ENCODE measurements around the gene CPEB3.
"Not testable (repeated sequence)": the region's sequence is repeated elsewhere in the genome, so short reads cannot be mapped to it uniquely, and the experiment has no call there.

CPEB3 gene

DNA sequence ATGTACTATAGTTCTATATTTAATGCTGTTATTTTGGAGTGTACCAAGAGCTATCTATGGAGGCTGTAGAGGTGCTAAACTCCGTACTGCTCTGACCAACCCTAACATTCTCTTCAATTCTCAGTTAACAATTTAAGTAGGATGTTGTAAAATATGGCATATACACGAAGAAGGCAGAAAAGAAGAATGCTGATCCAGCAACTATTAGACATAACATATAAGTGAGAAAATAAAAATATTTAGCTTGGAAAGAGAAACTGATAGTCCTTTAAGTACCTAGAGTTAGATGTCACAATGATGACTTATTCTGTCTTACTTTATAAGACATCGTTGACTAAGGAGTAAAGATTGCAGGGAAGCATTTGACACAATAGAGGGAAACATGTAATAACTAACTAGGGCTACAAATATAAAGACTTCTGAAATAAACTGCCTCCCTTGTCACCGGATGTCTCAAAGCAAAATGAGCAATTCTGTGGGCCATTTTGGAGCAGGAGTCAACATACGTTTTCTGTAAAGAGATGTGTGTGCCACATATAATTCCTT is 159.5 kb downstream of the CPEB3 start:
- no peak for DNase-seq

DNA sequence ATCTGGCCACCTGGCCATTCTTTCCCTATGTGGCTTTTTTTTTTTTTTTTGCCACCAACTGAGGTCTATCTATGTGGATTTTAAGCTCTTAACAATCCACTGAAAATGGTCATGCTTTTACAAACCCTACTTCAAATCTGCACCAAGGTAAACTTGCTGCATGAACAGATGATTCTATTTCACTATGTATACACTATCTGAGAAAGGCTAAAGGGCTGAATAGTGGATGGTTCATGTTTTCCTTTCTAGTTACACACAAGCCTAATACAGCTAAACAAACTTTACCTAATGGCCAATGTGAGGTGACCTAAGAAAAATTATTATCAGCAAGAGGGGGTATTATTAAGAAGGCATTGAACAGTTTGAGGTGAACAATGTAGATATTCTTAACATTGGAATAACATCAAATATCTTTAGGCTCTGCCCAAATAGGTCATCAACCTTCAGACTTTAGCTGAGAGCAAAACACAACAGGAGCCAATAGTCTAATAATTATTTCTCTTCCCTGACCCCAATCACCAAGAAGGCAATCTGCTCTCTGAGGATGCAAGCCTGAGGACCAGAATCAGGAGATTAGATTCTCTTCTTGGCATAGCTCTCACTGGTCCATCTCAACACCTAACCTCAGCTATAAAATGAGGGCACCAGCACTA is 160.1 kb downstream of the CPEB3 start:
- DNase-seq, result no peak

DNA sequence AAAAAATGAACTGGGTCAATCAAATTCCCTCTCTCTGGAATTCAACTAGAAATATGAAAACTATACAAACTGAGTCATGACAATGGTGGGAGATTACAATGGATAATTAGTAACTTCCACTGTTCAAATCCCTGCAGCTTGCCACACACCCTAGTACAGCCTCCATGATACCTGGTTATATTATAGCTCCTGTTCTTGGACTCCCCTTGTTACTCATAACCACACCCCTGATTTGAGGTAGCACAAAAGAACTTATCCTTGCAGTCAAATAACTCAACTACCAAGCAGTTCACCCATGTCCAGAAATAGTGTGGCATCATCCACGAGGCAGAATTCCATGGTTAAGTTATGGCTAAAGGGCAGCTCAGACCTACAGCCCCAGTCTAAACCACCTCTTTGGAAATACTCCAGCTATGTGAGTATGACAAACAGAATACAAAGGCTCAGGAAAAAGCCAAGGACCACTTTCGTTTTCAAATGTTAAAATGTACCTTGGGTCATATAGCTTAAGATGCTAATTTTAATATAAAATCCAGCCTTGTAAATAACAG is 164.7 kb downstream of the CPEB3 start:
- no peak for DNase-seq

DNA sequence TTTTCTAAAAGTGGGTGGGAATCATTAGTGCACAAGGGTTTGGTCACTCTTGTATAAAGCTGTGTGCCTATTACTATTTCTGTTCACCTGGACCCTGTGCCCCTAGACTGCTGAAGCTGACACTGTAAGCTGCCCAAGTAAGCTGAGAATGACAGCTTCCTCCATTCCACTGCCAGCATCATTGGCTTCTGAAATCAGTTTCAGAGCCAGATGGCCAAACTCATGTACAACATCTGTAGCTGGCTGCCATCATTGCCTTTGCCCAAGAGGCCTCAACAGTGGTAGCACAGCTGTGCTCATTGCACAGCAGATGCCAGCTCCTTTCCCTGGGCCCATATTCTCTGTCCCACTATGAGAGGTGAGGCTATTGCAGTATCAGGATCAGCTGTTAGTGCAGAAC is 165.7 kb downstream of the CPEB3 start:
- DNase-seq, result no peak

DNA sequence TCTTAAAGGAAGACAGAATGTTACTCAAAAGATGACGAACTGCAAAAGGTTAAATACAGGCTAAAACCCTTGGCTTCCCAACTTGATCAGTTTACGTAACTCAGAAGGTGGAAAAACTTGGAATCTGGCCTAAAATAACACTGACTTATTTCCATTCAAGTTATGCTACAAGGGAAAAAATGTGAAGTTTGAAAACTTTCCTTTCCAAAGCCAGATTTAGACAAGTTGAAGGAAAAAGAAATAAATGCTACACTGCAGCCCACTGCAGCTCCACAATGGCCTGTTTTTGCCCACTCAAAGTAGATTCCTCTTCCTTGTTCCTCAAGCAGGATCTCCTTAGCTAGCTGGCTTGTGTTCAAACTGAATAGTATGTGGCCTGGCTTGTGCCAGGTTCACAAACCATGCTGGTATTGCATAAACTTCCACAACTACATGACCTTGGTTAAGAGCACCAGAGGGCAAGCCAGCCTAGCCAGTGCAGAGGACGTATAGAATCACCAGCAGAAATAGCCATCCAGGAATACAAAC is 166.2 kb downstream of the CPEB3 start:
- DNase-seq, result no peak

DNA sequence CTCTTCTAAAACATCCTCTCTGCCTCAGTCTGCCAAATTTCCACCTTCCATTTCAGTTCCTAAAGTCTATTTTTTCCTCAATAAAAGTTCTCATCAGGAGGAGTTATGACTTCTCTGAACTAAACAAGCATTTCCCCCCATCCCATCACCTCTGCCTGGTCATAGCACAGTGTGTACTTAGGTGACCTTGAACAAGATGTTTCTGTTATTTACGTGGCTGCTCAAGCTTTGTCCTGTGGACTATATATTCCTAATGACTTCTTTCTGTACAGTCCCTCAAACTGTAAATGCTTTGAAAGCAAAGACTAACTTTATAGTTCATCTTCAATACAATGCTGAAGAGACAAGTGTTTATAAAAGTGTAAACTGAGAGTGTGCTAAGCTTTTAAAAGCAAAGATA is 166.9 kb downstream of the CPEB3 start:
- DNase-seq, result no peak

DNA sequence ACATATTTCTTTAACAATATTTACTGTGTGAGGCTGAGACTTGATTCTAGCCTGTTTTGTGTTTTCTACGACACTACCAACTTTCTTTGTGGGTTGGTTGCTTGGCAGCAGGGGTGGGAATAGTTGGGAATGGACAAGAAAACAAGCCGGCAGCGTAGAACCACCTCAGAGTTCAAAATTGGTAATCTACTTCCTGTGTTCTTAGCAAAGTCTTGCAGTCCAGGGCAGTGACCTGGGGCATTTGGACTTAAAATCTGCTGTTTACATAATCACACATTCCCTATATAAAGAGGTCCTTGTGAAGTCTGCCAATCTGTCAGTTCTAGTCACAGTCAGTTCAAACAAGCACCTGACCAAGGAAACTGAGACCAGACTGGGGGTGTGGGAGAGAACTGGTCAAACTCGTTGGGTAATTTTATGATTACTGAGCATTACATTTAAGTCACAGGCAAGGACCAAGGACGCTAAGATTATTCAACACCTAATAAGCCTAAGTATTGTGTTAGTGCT is 167.9 kb downstream of the CPEB3 start:
- no peak for DNase-seq

DNA sequence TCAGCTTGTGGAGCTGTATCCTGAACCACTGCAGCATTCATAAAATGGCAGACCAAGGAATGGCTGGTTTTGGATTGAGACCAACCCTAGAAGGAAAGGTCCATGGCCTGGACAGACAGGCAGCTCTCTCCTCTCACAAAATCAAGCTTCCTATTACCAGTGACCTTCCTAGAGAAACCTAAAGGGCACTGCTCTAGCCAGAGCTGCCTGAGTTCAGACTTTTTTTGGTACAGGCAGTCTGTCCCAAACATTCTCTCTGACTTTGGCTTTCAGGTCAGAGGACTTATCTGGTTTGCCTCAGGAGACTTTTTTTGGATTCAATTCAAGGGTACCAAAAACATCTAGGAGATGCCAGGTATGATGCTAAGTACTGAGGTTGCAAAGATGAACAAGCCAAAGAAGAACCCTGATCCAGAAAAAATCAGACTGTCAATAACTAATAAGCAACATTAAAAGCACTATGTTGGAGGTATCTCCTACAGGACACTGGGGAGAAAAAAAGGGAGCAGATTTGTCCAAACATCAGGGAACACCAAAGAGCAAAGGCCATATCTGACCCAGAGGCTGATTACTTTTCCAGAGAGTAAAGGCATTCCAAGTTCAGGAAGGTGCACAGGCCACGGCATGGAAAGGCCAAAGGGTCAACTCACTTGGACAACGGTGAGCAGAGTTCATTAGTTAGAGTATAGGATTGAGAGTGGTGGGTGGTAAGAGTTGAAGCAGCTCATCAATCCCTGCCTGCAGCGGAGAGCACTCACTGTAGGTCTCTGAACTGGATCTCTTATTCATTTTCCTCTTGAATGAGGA is 169.0 kb downstream of the CPEB3 start:
- no peak for DNase-seq

DNA sequence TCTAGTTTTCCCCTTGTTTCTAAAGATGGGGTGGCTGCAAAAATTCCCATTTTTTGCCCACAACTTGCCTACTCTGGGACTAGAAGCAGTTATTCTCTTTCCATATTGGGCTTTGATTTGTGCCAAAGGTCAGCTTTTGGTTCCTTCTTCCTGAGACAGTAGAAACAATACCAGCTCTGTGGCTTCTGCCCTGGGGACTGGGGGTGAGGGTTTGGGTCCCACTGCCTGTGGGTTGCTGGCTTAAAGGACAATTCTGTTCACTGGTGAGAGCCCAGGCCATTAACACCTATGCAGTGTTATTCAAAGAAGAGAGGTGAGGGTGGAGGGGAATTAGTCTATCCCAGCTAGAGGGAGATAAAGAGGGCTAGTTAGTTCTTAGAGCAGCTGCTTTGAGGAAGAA is 171.5 kb downstream of the CPEB3 start:
- DNase-seq, result no peak

DNA sequence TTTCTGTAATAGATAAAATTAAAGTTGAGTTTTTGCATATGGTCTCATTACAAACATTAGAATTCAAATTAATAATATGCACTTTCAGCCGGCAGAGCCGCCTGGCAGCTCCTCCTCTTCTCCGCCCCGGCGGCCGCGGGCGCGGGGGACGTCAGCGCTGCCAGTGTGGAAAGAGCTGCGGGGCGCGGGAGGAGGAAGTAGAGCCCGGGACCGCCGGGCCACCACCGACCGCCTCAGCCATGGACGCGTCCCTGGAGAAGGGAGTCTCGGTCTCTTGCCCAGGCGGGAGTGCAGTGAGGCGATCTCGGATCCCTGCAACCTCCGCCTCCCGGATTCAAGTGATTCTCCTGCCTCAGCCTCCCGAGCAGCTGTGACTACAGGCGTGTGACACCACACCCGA is 176.0 kb downstream of the CPEB3 start:
- not testable (repeated sequence) for DNase-seq

DNA sequence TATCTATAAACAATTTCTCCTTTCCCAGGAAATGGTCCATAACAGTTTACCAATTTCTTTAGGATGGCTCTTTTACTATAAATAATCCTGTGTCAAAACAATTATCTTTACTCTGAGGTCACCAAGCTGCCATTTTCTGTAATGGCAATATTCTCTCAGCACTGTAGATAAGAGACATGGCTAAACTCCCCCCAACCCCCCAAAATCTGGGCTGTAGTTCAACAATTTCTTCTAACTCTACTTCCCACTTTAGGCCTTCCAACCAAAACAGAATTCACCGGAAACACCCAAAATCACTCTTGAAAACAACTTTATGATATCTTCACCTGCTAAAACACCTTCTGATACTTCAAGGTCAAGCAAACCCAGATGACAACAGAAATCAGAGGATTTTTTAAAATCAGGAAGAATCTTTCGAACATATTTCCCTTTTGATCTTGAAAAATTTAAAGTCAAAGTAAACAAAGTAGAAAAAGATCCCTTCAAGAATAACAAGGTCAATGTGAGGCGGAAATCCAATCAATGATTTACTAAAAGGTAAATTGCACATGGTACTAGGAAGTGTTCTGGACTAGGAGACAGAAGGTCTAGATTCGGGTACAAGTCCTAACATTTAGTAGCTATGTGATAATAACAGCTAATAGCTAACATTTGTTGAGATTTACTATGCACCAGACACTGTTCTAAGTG is 176.8 kb downstream of the CPEB3 start:
- DNase-seq, result no peak

DNA sequence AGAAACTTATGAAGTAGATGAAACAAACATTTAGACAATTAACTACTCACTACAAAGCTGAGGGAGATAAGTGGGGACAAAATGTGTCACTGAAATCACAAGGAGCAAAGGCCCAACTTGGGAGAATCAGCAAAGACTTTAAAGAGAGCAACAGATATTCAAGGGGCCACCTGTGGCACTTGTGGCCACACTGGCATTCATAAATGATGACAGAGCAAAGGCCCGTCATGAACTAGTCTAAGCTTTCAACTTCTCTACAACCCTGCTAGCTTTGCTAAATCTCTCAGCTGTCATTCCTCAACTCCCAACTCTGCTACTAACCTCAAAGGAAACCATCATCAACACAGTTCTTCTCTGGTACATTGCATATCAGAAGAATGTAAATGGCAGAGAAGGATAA is 178.4 kb downstream of the CPEB3 start:
- no peak for DNase-seq

DNA sequence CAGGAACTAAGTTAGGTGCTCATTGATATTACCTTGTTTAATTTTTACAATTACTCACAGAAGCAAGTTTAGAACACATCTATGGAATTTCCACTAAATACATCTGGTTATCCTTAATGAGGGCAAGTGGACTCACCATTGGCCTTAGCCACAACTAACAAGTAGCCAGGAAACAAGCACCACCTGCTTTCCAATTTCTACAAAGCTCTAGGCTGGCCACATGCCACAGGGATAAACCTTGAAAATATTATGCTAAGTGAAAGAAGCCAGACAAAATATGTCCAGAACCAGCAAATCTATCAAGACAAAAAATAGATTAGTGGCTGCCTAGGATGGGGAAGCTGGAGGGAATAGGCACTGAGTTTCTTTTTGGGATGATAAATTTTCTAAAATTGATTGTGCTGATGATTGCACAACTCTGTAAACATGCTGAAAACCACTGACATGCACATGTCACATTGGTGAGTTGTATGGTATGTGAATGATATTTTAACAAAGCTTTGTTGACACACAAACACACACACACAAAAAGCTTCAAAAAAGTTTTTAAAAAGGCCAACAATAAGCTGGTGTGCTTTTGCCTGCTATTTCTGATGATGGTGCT is 179.4 kb downstream of the CPEB3 start:
- no peak for DNase-seq

DNA sequence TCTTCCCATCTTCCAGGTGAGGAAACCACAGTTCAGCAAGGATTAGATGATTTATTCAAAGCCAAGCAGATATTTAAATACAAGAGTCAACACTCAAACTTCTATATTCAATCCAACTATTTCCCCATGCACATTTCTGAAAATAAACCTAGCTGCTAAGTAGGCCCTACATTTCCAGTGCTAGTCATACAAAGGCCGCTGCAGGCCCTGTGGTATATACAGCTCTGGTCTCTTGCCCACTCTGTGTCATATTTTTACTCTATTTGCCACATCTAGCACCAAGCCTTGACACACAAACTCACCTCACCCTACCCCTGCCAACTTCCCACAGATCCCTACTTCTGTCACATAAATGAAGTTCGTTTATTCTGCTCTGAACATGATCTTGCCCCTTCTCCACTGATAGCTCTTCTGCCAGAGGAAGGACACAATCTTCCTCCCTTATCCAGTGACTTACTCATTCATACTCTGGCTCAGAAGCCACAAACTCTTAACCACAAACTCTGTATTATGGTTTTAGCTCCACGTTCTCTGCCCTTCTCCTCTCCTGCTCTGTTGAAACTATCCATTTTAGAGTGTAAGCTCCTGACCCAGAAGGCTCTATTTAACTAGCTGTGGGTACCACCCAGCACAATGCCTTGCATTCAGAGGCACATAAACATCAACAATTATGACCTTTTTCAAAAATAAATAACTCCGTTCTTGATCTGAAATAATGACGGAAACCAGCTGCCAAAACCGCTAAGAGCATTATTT is 180.7 kb downstream of the CPEB3 start:
- no peak for DNase-seq

DNA sequence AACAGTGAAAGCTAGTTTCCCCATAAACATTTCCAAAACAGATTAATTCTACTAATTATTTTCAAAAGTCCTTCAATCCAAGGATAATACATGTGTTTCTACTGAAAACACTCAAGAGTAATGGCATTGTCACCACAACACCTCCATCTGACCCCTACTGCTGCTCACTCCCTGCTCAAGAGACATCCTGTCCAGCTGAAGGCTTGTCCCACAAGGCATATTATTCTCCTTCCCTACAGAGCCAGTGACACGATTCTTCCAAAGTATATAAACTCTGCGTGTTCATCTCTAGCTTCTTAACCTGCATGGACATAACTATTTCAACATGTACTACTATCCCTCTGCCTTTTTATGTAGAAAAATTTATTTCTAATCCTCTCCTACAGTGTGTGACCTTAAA is 182.1 kb downstream of the CPEB3 start:
- DNase-seq, result no peak

DNA sequence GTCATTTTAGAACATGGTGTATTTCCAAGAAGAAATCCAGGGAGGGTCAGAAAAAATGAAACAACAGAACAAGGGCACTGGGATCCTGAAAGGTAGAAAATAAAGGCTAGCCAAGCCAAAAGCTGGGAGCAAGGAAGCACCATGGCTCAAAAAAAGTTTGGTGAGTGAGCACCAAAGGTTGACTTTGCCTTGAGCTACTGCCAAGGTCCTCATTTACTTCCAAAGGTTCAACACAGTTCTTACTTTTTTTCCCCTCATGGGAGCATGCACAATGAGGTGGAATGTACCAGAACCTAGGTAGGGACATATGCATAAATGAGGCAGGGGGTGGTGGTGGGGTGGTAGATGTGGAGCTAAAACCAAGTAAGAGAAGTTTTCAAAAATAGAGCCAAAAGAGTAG is 182.8 kb downstream of the CPEB3 start:
- no peak for DNase-seq

DNA sequence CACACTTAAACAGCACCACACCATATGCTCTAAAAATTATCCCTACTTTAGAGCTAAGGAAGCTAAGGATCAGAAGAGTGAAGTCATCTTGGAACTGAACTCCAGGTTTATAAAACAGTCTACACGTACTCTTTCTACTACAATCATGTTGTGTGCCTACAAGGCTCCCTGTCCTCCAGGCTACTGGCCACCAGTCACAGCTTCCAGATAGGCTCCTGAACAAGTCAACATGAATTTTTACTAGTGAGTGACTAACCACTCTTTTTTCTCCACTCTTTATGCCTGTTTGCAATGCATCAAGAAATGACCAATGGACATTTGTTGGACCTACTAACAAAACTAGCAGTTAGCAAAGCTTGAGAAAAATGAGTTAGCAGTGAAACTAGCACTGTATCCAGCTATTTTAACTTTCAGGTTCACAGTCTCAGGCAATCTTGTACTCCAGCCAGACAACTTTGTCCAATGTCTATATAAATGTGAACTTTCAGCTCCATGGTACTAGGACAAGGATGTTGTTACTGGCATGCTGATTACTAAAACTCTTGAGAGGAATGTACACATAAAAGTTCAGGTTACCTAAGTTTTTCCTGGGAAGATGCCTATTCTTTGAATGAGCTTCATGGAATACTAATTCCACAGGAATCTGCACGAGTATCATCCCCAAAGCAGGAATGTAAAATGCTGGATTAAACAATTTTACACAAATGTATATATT is 187.3 kb downstream of the CPEB3 start:
- DNase-seq, result no peak

DNA sequence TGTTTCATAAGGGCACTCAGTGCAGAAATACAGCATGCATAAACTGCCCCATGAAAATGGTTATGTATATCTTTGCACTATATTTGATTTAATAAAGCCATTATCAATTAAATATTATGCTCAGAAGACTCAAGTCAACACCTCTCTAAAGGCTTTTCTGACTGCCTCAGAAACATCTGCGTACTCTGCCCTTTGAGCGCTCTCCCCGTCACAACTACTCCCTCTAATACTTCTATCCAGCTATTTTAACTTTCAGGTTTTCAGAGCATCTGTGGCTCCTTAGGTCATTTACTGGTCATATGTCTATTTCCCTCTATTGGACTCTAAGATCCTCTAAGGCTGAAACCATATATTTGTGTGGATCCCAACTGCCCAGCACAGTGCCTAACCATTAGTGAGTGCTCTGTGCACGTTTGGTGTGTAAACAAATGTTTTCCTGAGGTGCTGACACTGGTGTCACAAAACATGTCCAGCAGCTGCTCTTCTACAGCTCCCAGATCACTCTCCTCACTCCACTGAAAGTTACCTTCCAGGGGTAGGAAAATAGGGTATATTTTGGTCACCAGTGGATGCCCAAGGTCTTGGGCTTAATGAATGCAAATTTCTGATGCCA is 188.2 kb downstream of the CPEB3 start:
- no peak for DNase-seq

DNA sequence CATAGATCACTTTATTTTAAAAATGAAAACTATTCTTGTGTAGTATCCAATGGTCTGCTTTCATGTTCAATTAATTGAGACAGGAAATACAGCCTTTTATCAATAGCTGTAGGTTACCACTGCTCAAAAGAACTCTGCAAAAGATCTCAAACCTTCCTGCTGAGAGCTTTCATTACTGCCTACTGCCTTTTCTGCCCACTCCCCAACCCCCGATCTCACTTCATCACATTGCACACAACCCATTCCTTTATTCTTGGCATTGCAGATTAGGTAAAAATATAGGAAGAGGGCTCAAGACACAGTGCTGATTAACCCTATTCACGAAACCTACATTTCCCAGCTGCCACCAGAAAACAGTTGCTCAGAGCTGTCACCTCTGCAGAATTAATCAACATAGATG is 195.9 kb downstream of the CPEB3 start:
- no peak for DNase-seq

DNA sequence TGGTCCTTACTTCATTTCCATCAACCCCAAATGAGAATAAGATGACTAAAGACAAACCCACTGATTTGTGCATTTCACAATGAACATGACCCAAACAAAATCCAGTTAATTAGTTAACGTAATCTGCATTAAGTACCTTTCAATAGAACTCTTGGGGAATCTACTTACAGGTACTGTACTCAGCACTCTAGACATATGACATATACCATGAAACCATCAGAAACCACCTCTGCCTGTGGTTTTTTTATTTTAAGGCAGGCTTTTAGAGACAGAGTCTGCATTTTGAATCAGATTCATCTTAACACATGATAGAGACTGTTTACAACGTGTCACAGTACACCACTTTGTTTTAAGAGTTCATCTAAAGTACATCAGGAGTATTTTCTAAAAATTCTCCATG is 198.9 kb downstream of the CPEB3 start:
- no peak for DNase-seq

Data from NCI-H2227 treated with DMSO at 0.1 percent for 48 hours (cell line).